ENCODE results near the gene SPTBN1.

SPTBN1 gene

GRCh38 chr2:54704688-54705605 lies 248.8 kb downstream of the SPTBN1 start:
- peak; percentile 85 for DNase-seq (ENCODE audit: low spot score)

GRCh38 chr2:54706622-54707021 lies 250.5 kb downstream of the SPTBN1 start:
- no peak for DNase-seq (ENCODE audit: low spot score)

- DNase-seq (ENCODE audit: low spot score) = peak; percentile 42
These were observed 252.6 kb downstream of the SPTBN1 start for GRCh38 chr2:54708584-54709335.

- no peak for DNase-seq (ENCODE audit: low spot score)
These were observed 253.2 kb downstream of the SPTBN1 start for GRCh38 chr2:54709336-54709809.

- no peak for DNase-seq (ENCODE audit: low spot score)
These were observed 254.1 kb downstream of the SPTBN1 start for GRCh38 chr2:54710216-54710615.

DNA sequence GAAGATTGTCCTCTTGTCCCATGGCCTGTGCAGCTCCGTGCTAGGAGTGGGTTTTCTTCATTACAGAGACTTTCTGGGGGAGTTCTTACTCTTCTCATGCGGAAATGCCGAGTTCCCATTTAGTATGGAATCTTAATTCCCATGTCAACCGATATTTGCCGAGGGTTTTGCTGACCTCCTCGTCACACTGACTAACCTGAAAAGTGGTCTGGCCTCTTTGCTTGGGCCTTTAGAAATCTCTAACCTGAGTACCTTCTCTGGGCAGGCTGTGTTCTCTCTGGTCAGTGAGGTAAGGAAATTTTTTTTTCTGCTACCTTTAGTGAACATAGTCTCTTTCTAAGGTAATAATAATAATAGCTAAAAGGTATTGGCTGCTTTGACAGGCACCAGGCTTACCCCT lies 256.4 kb downstream of the SPTBN1 start:
- no peak for DNase-seq (ENCODE audit: low spot score)

DNA sequence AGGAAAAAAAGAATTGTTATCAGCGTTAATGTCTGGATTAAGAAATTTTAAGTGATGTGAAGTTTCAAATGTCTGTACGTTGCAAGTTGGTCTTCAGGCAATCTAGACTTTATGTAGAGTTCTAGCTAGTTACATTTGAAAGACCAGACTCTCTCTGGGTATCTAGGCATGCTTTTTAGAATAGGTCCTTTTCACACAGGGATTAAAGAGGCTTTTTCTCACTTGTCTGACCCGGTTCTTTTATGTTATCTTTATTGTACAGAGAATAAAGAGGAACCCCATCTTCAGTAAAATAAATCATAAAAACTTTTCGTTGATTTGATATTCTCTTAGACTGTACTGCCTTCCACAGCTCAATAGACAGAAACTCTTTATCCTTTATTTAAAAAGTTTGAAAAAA lies 258.9 kb downstream of the SPTBN1 start:
- DNase-seq (ENCODE audit: low spot score) = no peak

- DNase-seq (ENCODE audit: low spot score) = no peak
These were observed 260.2 kb downstream of the SPTBN1 start for GRCh38 chr2:54716375-54716774.

GRCh38 chr2:54720563-54720962 lies 264.4 kb downstream of the SPTBN1 start:
- DNase-seq (ENCODE audit: low spot score) = no peak

Measured in cerebellar cortex (tissue), 1 donor.